ENCODE results near the gene NLRC3. TPM values are rescaled to one million over a fixed set of nuclear protein-coding genes. Genes with fewer than 3 reads are reported as not detected.

Gene NLRC3
- total RNA-seq, 1 donor from 2014 or later, result 3.2 TPM

DNA sequence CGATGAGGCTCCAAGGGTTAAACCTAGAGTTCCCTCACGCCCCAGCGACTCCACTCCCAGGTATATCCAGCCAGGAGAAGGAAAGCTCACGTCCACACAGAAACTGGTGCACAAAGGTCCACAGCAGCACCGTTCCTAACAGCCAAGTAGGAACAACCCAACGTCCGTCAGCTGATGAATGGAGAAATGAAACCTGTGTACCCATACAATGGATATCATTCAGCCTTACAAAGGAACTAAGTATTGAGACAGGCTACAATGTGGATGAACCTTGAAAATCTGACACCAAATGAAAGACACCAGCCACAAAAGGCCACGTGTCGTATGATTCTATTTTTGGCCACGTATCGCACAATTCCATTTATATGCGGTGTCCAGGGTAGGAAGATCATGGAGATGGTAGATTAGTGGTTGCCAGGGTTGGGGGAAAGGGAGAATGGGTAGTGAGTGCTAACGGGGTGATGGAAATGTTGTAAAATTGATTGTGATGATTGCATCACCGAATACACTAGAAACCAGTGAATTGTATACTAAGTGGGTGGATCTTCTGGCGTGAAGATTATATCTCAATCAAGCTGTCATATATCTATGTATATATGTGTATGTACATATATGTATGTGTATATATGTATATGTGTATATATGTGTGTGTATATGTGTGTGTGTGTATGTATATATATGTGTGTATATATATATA is 30.1 kb downstream of the NLRC3 start:
- DNase-seq (ENCODE audit: low spot score), result no peak
- Mint-ChIP-seq H3K9me3 (ENCODE audit: unreplicated experiment) (peaks cover 6% of the 10 kb centered on the region), H3K27me3 (ENCODE audit: unreplicated experiment) (peaks cover 10% of the 10 kb centered on the region), H3K4me1 (ENCODE audit: unreplicated experiment) (peaks cover 2% of the 10 kb centered on the region), H3K36me3 (ENCODE audit: low read depth, unreplicated experiment) (peaks cover 16% of the 10 kb centered on the region), H3K4me3 (ENCODE audit: unreplicated experiment) (no peak overlapping the region), H3K27ac (ENCODE audit: unreplicated experiment) (no peak overlapping the region)
- TF ChIP-seq, protein P1, sequence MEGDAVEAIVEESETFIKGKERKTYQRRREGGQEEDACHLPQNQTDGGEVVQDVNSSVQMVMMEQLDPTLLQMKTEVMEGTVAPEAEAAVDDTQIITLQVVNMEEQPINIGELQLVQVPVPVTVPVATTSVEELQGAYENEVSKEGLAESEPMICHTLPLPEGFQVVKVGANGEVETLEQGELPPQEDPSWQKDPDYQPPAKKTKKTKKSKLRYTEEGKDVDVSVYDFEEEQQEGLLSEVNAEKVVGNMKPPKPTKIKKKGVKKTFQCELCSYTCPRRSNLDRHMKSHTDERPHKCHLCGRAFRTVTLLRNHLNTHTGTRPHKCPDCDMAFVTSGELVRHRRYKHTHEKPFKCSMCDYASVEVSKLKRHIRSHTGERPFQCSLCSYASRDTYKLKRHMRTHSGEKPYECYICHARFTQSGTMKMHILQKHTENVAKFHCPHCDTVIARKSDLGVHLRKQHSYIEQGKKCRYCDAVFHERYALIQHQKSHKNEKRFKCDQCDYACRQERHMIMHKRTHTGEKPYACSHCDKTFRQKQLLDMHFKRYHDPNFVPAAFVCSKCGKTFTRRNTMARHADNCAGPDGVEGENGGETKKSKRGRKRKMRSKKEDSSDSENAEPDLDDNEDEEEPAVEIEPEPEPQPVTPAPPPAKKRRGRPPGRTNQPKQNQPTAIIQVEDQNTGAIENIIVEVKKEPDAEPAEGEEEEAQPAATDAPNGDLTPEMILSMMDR (IDR thresholded peaks at IDR 0.05; ENCODE audit: unreplicated experiment), result no peak

DNA sequence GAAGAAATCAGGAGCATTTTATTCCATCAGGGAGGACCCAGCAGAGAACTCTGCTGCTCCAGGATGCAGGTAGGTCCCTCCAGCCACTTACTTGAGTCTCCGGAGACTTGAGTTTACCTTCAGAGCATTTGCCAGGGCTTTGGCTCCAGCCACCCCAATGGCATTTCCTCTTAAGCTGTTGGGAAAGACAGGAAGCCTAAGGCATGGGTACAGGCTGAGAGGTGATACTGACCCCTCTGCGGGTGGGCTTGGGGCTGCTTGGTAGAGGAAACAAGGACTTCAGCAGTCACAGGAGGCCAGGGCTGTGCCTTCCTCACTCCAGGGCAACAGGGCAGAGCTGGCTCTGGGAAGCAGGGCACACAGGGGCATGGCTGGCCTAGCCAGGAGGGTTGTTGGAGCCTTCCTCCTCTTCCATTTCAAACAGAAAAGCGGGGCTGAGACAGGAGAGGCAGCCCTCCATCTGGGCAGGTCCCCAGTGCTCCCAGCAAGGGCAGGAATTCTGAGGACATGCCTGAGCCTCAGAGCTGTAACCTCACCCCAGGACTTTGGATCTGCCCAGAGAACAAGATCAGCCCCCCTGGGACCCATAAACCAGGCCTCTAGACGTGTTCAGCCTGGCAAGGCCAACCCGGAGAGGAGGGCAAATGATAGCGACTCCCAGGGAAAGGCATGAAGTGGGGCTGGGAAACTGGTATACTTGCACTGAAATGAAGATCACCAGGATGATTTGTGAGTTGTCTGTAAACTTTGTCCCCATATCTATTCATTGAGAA is 34.4 kb downstream of the NLRC3 start:
- H3K36me3 Mint-ChIP-seq (ENCODE audit: low read depth, unreplicated experiment), result no peaks in the 10 kb centered on the region
- H3K4me3 Mint-ChIP-seq (ENCODE audit: unreplicated experiment), result no peak overlapping the region
- no peaks in the 10 kb centered on the region for H3K9me3 Mint-ChIP-seq (ENCODE audit: unreplicated experiment)
- H3K4me1 Mint-ChIP-seq (ENCODE audit: unreplicated experiment), result peaks cover 2% of the 10 kb centered on the region
- H3K27me3 Mint-ChIP-seq (ENCODE audit: unreplicated experiment), result peaks cover 4% of the 10 kb centered on the region
- no peak for DNase-seq (ENCODE audit: low spot score)
- TF ChIP-seq, protein P1 (IDR thresholded peaks at IDR 0.05; ENCODE audit: unreplicated experiment), result no peak
- H3K27ac Mint-ChIP-seq (ENCODE audit: unreplicated experiment), result no peak overlapping the region

DNA sequence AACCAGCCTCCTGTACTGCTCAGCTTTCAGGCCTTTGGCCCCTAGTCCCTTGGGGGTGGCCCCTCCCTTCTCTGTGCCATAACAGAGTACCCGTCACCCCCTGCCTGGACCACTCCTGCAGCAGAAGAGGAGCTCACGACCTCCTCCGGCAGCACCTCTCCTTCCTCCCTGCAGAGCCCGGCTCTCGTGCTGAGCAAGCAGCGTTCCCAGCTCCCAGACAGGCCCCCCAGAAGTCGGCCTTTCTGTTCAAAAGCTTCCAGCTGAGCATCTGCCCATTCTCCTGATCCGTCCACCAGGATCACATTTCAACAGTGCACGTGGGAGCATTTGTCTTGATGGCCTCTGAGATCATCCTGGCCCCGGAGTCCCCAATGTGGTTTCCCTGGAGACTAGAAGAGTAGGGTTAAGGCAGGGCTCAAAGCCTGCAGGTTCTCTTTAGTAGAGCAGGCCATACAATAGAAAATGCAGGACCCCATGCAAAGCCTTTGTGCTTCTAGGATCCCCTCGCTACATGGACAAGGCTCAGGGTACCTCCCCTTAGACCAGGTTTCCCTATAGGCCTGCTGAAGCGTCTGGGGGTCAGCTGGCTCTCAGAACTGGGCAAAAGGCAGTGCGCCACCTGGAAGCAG is 35.6 kb downstream of the NLRC3 start:
- no peak overlapping the region for H3K4me3 Mint-ChIP-seq (ENCODE audit: unreplicated experiment)

GRCh38 chr16:3538222-3538621 is 39.0 kb downstream of the NLRC3 start:
- Mint-ChIP-seq H3K27me3 (ENCODE audit: unreplicated experiment) (peaks cover 3% of the 10 kb centered on the region), H3K9me3 (ENCODE audit: unreplicated experiment) (no peaks in the 10 kb centered on the region), H3K27ac (ENCODE audit: unreplicated experiment) (no peak overlapping the region)

More for the DNA sequence above, 35.6 kb downstream of the NLRC3 start:
- Mint-ChIP-seq H3K4me1 (ENCODE audit: unreplicated experiment) (peaks cover 2% of the 10 kb centered on the region), H3K27me3 (ENCODE audit: unreplicated experiment) (peaks cover 4% of the 10 kb centered on the region), H3K9me3 (ENCODE audit: unreplicated experiment) (no peaks in the 10 kb centered on the region), H3K27ac (ENCODE audit: unreplicated experiment) (no peak overlapping the region), H3K36me3 (ENCODE audit: low read depth, unreplicated experiment) (no peaks in the 10 kb centered on the region)
- TF ChIP-seq, protein P1 (IDR thresholded peaks at IDR 0.05; ENCODE audit: unreplicated experiment), result no peak
- DNase-seq (ENCODE audit: low spot score), result no peak

More at GRCh38 chr16:3538222-3538621, 39.0 kb downstream of the NLRC3 start:
- no peak for DNase-seq (ENCODE audit: low spot score)
- Mint-ChIP-seq H3K4me1 (ENCODE audit: unreplicated experiment) (peaks cover 2% of the 10 kb centered on the region), H3K4me3 (ENCODE audit: unreplicated experiment) (no peak overlapping the region), H3K36me3 (ENCODE audit: low read depth, unreplicated experiment) (peaks cover 15% of the 10 kb centered on the region)
- TF ChIP-seq, protein P1 (IDR thresholded peaks at IDR 0.05; ENCODE audit: unreplicated experiment), result no peak

Data from endothelial cell (in vitro differentiated cells).